Smooth muscle cell (in vitro differentiated cells): Measurements from ENCODE around the gene WDR7. TPM values are rescaled to one million over a fixed set of nuclear protein-coding genes. Genes with fewer than 3 reads are reported as not detected.

Experiments
- DNase-seq: peaks from one replicate; lab custom pipeline; 2025; ENCODE audit not compliant: unreplicated experiment; lab: John Stamatoyannopoulos, UW
- H2AFZ ChIP-seq: fragments of 200-600 bp; sonication (generic); 2 replicates; pipeline ENCODE4 v1.6.0; 2016; ENCODE audit warnings: antibody characterized with exemption, low read depth, mild to moderate bottlenecking
- H3F3A ChIP-seq: fragments of 200-600 bp; sonication (generic); 2 replicates; pipeline ENCODE4 v1.6.0; 2017; ENCODE audit warnings: antibody characterized with exemption, low read depth
- H3K27ac ChIP-seq: fragments of 200-600 bp; sonication (generic); 2 replicates; pipeline ENCODE4 v1.5.1; 2016; ENCODE audit warnings: low read depth, mild to moderate bottlenecking
- H3K27me3 ChIP-seq: fragments of 200-600 bp; sonication (generic); 2 replicates; pipeline ENCODE4 v1.6.1; 2016; ENCODE audit warnings: low read depth, mild to moderate bottlenecking
- H3K36me3 ChIP-seq: fragments of 200-600 bp; sonication (generic); 2 replicates; pipeline ENCODE4 v1.5.1; 2016; ENCODE audit warnings: low read depth
- H3K4me1 ChIP-seq: fragments of 200-600 bp; sonication (generic); 2 replicates; pipeline ENCODE4 v1.5.1; 2016; ENCODE audit warnings: low read depth
- H3K4me2 ChIP-seq: fragments of 200-600 bp; sonication (generic); 2 replicates; pipeline ENCODE4 v1.6.0; 2016; ENCODE audit warnings: mild to moderate bottlenecking
- H3K4me3 ChIP-seq: fragments of 200-600 bp; sonication (generic); 2 replicates; pipeline ENCODE4 v1.5.1; 2016; ENCODE audit warnings: mild to moderate bottlenecking
- H3K79me2 ChIP-seq: fragments of 200-600 bp; sonication (generic); 2 replicates; pipeline ENCODE4 v1.6.0; 2016; ENCODE audit warnings: low read depth, mild to moderate bottlenecking
- H3K9ac ChIP-seq: fragments of 200-600 bp; sonication (generic); 2 replicates; pipeline ENCODE4 v1.6.0; 2016; ENCODE audit warnings: low read depth
- H3K9me3 ChIP-seq: fragments of 200-600 bp; sonication (generic); replicated peaks from 2 replicates; pipeline ENCODE4 v1.5.1; 2016; ENCODE audit warnings: low read depth
- H4K20me1 ChIP-seq: fragments of 200-600 bp; sonication (generic); 2 replicates; pipeline ENCODE4 v1.6.0; 2016; ENCODE audit warnings: low read depth
- CTCF ChIP-seq: fragments of 200-600 bp; sonication (generic); IDR thresholded peaks from 2 replicates; pipeline ENCODE4 v1.5.1; 2017; ENCODE audit warnings: borderline replicate concordance, mild to moderate bottlenecking, antibody characterized with exemption; ENCODE audit not compliant: insufficient read depth, poor library complexity, severe bottlenecking
- WGBS: methylation state at CpG from one replicate; pipeline ENCODE4 v1.1.7; 2016; ENCODE audit warnings: low lambda C conversion rate; 5-methylcytosine and 5-hydroxymethylcytosine counted together
- polyA plus RNA-seq: library from polyadenylated mRNA; unstranded; fragments of >200 nt; fragmentation: Nextera tagmentation; extraction: Ambion mirVana; gene quantifications from 2 replicates; pipeline ENCODE4 v1.2.1, GENCODE V29; 2016
- total RNA-seq: library from RNA; depleted of rRNA; stranded (reverse); fragments of >200 nt; gene quantifications from 2 replicates; pipeline ENCODE4 v1.2.3, GENCODE V29; 2014

Gene WDR7
- total and polyA plus RNA-seq, 2 experiments from 2014 or later, result 5.3 to 9.2 TPM

GRCh38 chr18:56929886-56930285, 278.7 kb downstream of the WDR7 start:
- Histone ChIP-seq H3K79me2 (no peaks in the 10 kb centered on the region), H3K9me3 (no peaks in the 10 kb centered on the region), H3K36me3 (no peaks in the 10 kb centered on the region), H3F3A (no peaks in the 10 kb centered on the region), H4K20me1 (no peaks in the 10 kb centered on the region), H3K4me3 (no peak overlapping the region), H3K4me2 (no peak overlapping the region), H3K27me3 (no peaks in the 10 kb centered on the region), H3K27ac (no peak overlapping the region), H2AFZ (no peak overlapping the region), H3K9ac (no peak overlapping the region), H3K4me1 (no peaks in the 10 kb centered on the region)
- WGBS, result 81% methylated on average over 5 of the region's 5 CpGs
- TF ChIP-seq CTCF, result no peak
- DNase-seq, result no peak

GRCh38 chr18:56933472-56933871, 282.3 kb downstream of the WDR7 start:
- no peaks in the 10 kb centered on the region for H3K27me3 ChIP-seq
- H3K9me3 ChIP-seq, result no peaks in the 10 kb centered on the region
- no peak for TF ChIP-seq CTCF
- H3K4me1 ChIP-seq, result no peaks in the 10 kb centered on the region
- H3K4me3 ChIP-seq, result no peak overlapping the region
- no peak overlapping the region for H2AFZ ChIP-seq
- DNase-seq, result no peak
- H3K27ac ChIP-seq, result no peak overlapping the region
- H3K4me2 ChIP-seq, result no peak overlapping the region
- no peak overlapping the region for H3K9ac ChIP-seq
- no peaks in the 10 kb centered on the region for H3F3A ChIP-seq
- H4K20me1 ChIP-seq, result no peaks in the 10 kb centered on the region
- H3K79me2 ChIP-seq, result no peaks in the 10 kb centered on the region
- no peaks in the 10 kb centered on the region for H3K36me3 ChIP-seq
- WGBS, result 85% methylated on average over 2 of the region's 2 CpGs

- H3K36me3 ChIP-seq, result no peaks in the 10 kb centered on the region
- H3K9ac ChIP-seq, result no peak overlapping the region
- WGBS, result 96% methylated on average over 3 of the region's 3 CpGs
These were observed 283.0 kb downstream of the WDR7 start for GRCh38 chr18:56934131-56934530.

More at GRCh38 chr18:56934131-56934530, 283.0 kb downstream of the WDR7 start:
- Histone ChIP-seq H3F3A (no peaks in the 10 kb centered on the region), H4K20me1 (no peaks in the 10 kb centered on the region), H3K9me3 (no peaks in the 10 kb centered on the region), H3K79me2 (no peaks in the 10 kb centered on the region), H3K27me3 (no peaks in the 10 kb centered on the region), H3K4me2 (no peak overlapping the region), H3K27ac (no peak overlapping the region), H2AFZ (no peak overlapping the region), H3K4me3 (no peak overlapping the region), H3K4me1 (no peaks in the 10 kb centered on the region)
- TF ChIP-seq CTCF, result no peak
- DNase-seq, result no peak
